Fibroblast of lung (primary cell): ENCODE data around the gene FGF2. TPM values are rescaled to one million over a fixed set of nuclear protein-coding genes. Genes with fewer than 3 reads are reported as not detected.

Experiments used
- DNase-seq, 2 donors: peaks; one replicate each; pipeline versions ENCODE4 v3.0.0 to v3.0.0-alpha.2; 2010; ENCODE audit warnings: low read depth in 2 of 2
- H2AFZ ChIP-seq: 2 replicates; pipeline ENCODE4 v1.5.1; 2012; ENCODE audit warnings: low read length, control low read depth, inconsistent platforms
- H3K27ac ChIP-seq: 2 replicates; pipeline ENCODE4 v1.5.1; 2011; ENCODE audit warnings: low read length, control low read depth; ENCODE audit not compliant: insufficient read depth
- H3K27me3 ChIP-seq: 2 replicates; pipeline ENCODE4 v1.5.1; 2011; ENCODE audit warnings: mild to moderate bottlenecking, low read length; ENCODE audit not compliant: control insufficient read depth, insufficient read depth
- H3K36me3 ChIP-seq: 2 replicates; pipeline ENCODE4 v1.5.1; 2011; ENCODE audit warnings: low read length; ENCODE audit not compliant: control insufficient read depth, insufficient read depth
- H3K4me1 ChIP-seq: 2 replicates; pipeline ENCODE4 v1.5.1; 2011; ENCODE audit warnings: low read length; ENCODE audit not compliant: control insufficient read depth, insufficient read depth; ENCODE audit errors: extremely low read depth
- H3K4me2 ChIP-seq: 2 replicates; pipeline ENCODE4 v1.5.1; 2011; ENCODE audit warnings: low read length, control low read depth; ENCODE audit not compliant: insufficient read depth; ENCODE audit errors: extremely low read depth
- H3K4me3 ChIP-seq, 4 experiments: fragments of 200-600 bp in 1 of 4; sonication (generic) in 1 of 4; replicated peaks in 1 of 4; 2 replicates each; pipeline ENCODE4 v1.5.1; 2011 to 2016; ENCODE audit warnings: low read length in 4 of 4, low read depth in 3 of 4, mild to moderate bottlenecking in 3 of 4, control low read depth in 2 of 4, inconsistent platforms in 1 of 4, mixed read lengths in 1 of 4; ENCODE audit not compliant: insufficient read depth in 1 of 4; ENCODE audit errors: control extremely low read depth in 1 of 4
- H3K79me2 ChIP-seq: 2 replicates; pipeline ENCODE4 v1.5.1; 2012; ENCODE audit warnings: mild to moderate bottlenecking, low read length, inconsistent platforms; ENCODE audit not compliant: control insufficient read depth, insufficient read depth
- H3K9ac ChIP-seq: 2 replicates; pipeline ENCODE4 v1.5.1; 2011; ENCODE audit warnings: mild to moderate bottlenecking, low read length, control low read depth; ENCODE audit not compliant: insufficient read depth
- H3K9me3 ChIP-seq: 2 replicates; pipeline ENCODE4 v1.5.1; 2012; ENCODE audit warnings: low read depth, low read length; ENCODE audit not compliant: control insufficient read depth, insufficient read depth
- H4K20me1 ChIP-seq: 2 replicates; pipeline ENCODE4 v1.5.1; 2011; ENCODE audit warnings: low read length; ENCODE audit not compliant: control insufficient read depth, insufficient read depth; ENCODE audit errors: extremely low read depth
- EZH2 ChIP-seq: IDR thresholded peaks from 2 replicates; pipeline ENCODE4 v1.5.1; 2012; ENCODE audit warnings: low read length, control low read depth, mild to moderate bottlenecking; ENCODE audit errors: missing control alignments
- polyA minus RNA-seq: library from RNA; depleted of rRNA, polyadenylated mRNA; stranded (reverse); fragments of >200 nt; gene quantifications from 2 replicates; pipeline ENCODE4 v1.2.3, GENCODE V29; 2011; ENCODE audit warnings: low replicate concordance
- polyA plus RNA-seq, 2 donors: library from polyadenylated mRNA; depleted of rRNA in 1 of 2; stranded (reverse) in 1 of 2; unstranded in 1 of 2; fragments of >200 nt; gene quantifications; 2 replicates each; pipeline ENCODE4 v1.2.1, GENCODE V29; 2011 to 2012; ENCODE audit warnings: missing spikeins in 1 of 2
- total RNA-seq: library from RNA; depleted of rRNA; stranded (reverse); fragments of >200 nt; gene quantifications from 2 replicates; pipeline ENCODE4 v1.2.1, GENCODE V29; 2014
- TF ChIP-seq, protein P1 (sequence below), 2 donors: IDR thresholded peaks in 1 of 2; conservative IDR thresholded peaks in 1 of 2; 1 replicate in 1 of 2; 2 replicates in 1 of 2; pipeline ENCODE4 v1.5.1; 2011 to 2012; ENCODE audit warnings: low read length in 2 of 2, control low read depth in 1 of 2, inconsistent platforms in 1 of 2, low read depth in 1 of 2, mild to moderate bottlenecking in 1 of 2

The FGF2 gene
- total RNA-seq (57.8 and 98.3 TPM in 2 replicates), polyA plus RNA-seq (35.2 and 38.5 TPM in 2 replicates), polyA minus RNA-seq (10.8 and 11.3 TPM in 2 replicates)
- polyA plus RNA-seq (2012) = 25.3 and 28.2 TPM in 2 replicates

DNA sequence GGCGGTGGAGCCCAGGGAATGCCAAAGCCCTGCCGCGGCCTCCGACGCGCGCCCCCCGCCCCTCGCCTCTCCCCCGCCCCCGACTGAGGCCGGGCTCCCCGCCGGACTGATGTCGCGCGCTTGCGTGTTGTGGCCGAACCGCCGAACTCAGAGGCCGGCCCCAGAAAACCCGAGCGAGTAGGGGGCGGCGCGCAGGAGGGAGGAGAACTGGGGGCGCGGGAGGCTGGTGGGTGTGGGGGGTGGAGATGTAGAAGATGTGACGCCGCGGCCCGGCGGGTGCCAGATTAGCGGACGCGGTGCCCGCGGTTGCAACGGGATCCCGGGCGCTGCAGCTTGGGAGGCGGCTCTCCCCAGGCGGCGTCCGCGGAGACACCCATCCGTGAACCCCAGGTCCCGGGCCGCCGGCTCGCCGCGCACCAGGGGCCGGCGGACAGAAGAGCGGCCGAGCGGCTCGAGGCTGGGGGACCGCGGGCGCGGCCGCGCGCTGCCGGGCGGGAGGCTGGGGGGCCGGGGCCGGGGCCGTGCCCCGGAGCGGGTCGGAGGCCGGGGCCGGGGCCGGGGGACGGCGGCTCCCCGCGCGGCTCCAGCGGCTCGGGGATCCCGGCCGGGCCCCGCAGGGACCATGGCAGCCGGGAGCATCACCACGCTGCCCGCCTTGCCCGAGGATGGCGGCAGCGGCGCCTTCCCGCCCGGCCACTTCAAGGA, at the start of gene FGF2:
Gene FGF2 (plus strand): TSS at position 279 of the 705 bp plus-strand sequence. CDS start 344 bp downstream, at position 623.
- Histone ChIP-seq H3K27me3 (no peaks in the 10 kb centered on the region), H3K9ac (peak within 1 kb of the TSS; percentile 84), H3K4me2 (peak within 1 kb of the TSS; percentile 89), H3K79me2 (peaks cover 47% of the 10 kb centered on the region), H2AFZ (peak within 1 kb of the TSS; percentile 69), H3K9me3 (no peaks in the 10 kb centered on the region), H4K20me1 (no peaks in the 10 kb centered on the region), H3K4me3 (peak within 1 kb of the TSS; percentile 85 to 92 (median 86)), H3K36me3 (no peaks in the 10 kb centered on the region), H3K27ac (peak within 1 kb of the TSS; percentile 88), H3K4me1 (peaks cover 2% of the 10 kb centered on the region)
- TF ChIP-seq, protein P1, sequence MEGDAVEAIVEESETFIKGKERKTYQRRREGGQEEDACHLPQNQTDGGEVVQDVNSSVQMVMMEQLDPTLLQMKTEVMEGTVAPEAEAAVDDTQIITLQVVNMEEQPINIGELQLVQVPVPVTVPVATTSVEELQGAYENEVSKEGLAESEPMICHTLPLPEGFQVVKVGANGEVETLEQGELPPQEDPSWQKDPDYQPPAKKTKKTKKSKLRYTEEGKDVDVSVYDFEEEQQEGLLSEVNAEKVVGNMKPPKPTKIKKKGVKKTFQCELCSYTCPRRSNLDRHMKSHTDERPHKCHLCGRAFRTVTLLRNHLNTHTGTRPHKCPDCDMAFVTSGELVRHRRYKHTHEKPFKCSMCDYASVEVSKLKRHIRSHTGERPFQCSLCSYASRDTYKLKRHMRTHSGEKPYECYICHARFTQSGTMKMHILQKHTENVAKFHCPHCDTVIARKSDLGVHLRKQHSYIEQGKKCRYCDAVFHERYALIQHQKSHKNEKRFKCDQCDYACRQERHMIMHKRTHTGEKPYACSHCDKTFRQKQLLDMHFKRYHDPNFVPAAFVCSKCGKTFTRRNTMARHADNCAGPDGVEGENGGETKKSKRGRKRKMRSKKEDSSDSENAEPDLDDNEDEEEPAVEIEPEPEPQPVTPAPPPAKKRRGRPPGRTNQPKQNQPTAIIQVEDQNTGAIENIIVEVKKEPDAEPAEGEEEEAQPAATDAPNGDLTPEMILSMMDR (conservative IDR thresholded peaks at IDR 0.05 in 1 of 2, IDR thresholded peaks at IDR 0.05 in 1 of 2; ENCODE audit: low read depth in 1 of 2, low read length in 2 of 2) = no peak
- TF ChIP-seq EZH2 = no peak
- peak; percentile 77 to 78 for DNase-seq

DNA sequence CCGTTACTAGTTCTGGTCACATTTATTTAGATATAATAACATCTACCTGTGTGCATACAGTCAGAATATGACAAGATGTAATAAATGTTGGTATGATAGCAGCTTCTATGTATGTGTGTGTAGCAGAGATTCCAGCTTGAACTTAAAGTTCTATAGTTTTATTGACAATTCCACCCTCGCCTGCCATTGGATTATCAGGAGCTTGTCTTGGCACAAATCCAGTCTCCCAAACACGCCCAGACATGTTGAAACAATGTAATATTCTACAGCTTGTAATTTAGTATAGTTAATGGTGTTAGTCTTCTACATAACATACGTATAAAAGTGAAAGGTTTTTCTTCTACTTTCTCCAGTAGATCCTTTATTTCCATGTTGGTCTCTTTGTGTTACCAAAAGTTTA, 49.7 kb upstream of the FGF2 start:
- H3K27me3 ChIP-seq = no peaks in the 10 kb centered on the region
- H3K4me3 ChIP-seq = no peak overlapping the region
- H3K27ac ChIP-seq = no peak overlapping the region
- no peak overlapping the region for H3K9ac ChIP-seq
- H3K79me2 ChIP-seq = no peaks in the 10 kb centered on the region
- H4K20me1 ChIP-seq = no peaks in the 10 kb centered on the region
- no peaks in the 10 kb centered on the region for H3K36me3 ChIP-seq
- no peak overlapping the region for H3K4me2 ChIP-seq
- H2AFZ ChIP-seq = no peak overlapping the region
- peak in 1 of 2 donors; percentile 43 for DNase-seq
- H3K9me3 ChIP-seq = no peaks in the 10 kb centered on the region
- no peak for TF ChIP-seq EZH2
- TF ChIP-seq, protein P1 (conservative IDR thresholded peaks at IDR 0.05 in 1 of 2, IDR thresholded peaks at IDR 0.05 in 1 of 2; ENCODE audit: low read depth in 1 of 2, low read length in 2 of 2) = no peak
- peaks cover 8% of the 10 kb centered on the region for H3K4me1 ChIP-seq

DNA sequence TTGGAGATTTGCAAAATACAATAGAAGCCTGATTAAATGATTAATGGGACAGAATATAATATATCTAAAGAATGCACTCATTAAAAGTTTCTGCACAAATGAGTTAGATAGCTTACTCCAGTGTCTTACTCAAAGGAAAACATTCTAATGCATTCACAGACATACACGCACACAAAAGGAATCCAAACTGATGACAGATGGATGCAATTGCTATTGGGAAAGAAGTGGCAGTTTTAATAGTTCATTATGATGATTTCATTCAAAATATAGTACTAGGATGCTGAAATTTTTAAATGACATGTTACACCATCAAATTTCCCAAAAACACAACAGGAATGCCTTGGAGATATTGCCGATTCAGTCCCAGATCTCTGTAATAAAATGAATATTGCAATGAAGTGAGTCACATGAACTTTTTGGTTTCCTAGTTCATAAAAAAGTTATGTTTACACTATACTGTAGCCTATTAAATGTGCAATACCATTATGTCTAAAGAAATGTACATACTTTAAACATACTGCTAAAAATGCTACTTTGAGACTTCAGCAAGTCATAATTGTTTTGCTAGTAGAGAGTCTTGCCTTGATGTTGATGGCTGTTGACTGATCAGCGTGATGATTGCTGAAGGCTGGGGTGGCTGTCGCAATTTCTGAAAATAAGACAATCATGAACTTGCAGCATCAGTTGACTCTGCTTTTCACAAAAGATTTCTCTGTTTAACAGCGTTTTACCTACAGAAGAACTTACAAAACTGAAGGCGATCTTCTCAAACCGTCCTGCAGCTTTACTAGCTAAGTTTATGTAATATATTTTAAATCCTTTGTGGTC, 48.6 kb upstream of the FGF2 start:
- peaks cover 10% of the 10 kb centered on the region for H3K4me1 ChIP-seq
- H3K27me3 ChIP-seq = no peaks in the 10 kb centered on the region
- no peaks in the 10 kb centered on the region for H3K79me2 ChIP-seq
- peak overlapping the region; percentile 41 for H3K4me2 ChIP-seq
- peak; percentile 89 to 93 for DNase-seq
- no peak overlapping the region for H3K9ac ChIP-seq
- H2AFZ ChIP-seq = no peak overlapping the region
- no peak overlapping the region for H3K4me3 ChIP-seq
- peak overlapping the region; percentile 55 for H3K27ac ChIP-seq
- no peaks in the 10 kb centered on the region for H3K9me3 ChIP-seq
- TF ChIP-seq, protein P1 (conservative IDR thresholded peaks at IDR 0.05 in 1 of 2, IDR thresholded peaks at IDR 0.05 in 1 of 2; ENCODE audit: low read depth in 1 of 2, low read length in 2 of 2) = no peak
- TF ChIP-seq EZH2 = no peak
- H3K36me3 ChIP-seq = no peaks in the 10 kb centered on the region
- H4K20me1 ChIP-seq = no peaks in the 10 kb centered on the region
